Measurements from ENCODE around the gene NRROS.
"Not testable (repeated sequence)": the region's sequence is repeated elsewhere in the genome, so short reads cannot be mapped to it uniquely, and the experiment has no call there.

NRROS gene

DNA sequence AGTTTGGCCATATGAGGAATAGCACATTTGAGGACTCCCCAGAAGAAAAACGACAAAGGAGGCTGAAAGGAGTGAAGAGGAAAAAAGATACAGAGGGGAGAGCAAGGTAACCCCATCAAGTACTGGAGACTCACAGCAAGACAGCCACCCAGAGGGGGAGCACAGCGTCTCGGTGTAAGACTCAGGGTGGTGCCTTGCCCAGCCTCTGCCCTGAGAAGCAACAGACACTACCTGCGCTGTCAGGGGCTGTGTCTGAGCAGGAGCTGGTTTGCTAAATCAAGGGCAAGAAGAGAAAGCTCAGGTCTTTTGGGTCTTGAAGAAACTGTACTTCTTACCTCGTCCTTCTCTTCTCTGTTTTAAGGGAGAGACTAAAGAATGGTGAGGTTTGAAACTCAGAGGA lies 43.1 kb upstream of the NRROS start (continued):
- TF ChIP-seq, protein P1, sequence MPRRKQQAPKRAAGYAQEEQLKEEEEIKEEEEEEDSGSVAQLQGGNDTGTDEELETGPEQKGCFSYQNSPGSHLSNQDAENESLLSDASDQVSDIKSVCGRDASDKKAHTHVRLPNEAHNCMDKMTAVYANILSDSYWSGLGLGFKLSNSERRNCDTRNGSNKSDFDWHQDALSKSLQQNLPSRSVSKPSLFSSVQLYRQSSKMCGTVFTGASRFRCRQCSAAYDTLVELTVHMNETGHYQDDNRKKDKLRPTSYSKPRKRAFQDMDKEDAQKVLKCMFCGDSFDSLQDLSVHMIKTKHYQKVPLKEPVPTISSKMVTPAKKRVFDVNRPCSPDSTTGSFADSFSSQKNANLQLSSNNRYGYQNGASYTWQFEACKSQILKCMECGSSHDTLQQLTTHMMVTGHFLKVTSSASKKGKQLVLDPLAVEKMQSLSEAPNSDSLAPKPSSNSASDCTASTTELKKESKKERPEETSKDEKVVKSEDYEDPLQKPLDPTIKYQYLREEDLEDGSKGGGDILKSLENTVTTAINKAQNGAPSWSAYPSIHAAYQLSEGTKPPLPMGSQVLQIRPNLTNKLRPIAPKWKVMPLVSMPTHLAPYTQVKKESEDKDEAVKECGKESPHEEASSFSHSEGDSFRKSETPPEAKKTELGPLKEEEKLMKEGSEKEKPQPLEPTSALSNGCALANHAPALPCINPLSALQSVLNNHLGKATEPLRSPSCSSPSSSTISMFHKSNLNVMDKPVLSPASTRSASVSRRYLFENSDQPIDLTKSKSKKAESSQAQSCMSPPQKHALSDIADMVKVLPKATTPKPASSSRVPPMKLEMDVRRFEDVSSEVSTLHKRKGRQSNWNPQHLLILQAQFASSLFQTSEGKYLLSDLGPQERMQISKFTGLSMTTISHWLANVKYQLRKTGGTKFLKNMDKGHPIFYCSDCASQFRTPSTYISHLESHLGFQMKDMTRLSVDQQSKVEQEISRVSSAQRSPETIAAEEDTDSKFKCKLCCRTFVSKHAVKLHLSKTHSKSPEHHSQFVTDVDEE (CRISPR knock-in tag; IDR thresholded peaks at IDR 0.05), result no peak
- TF ChIP-seq, protein P2, sequence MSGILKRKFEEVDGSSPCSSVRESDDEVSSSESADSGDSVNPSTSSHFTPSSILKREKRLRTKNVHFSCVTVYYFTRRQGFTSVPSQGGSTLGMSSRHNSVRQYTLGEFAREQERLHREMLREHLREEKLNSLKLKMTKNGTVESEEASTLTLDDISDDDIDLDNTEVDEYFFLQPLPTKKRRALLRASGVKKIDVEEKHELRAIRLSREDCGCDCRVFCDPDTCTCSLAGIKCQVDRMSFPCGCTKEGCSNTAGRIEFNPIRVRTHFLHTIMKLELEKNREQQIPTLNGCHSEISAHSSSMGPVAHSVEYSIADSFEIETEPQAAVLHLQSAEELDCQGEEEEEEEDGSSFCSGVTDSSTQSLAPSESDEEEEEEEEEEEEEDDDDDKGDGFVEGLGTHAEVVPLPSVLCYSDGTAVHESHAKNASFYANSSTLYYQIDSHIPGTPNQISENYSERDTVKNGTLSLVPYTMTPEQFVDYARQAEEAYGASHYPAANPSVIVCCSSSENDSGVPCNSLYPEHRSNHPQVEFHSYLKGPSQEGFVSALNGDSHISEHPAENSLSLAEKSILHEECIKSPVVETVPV (CRISPR knock-in tag; IDR thresholded peaks at IDR 0.05), result no peak
- TF ChIP-seq, protein P3, sequence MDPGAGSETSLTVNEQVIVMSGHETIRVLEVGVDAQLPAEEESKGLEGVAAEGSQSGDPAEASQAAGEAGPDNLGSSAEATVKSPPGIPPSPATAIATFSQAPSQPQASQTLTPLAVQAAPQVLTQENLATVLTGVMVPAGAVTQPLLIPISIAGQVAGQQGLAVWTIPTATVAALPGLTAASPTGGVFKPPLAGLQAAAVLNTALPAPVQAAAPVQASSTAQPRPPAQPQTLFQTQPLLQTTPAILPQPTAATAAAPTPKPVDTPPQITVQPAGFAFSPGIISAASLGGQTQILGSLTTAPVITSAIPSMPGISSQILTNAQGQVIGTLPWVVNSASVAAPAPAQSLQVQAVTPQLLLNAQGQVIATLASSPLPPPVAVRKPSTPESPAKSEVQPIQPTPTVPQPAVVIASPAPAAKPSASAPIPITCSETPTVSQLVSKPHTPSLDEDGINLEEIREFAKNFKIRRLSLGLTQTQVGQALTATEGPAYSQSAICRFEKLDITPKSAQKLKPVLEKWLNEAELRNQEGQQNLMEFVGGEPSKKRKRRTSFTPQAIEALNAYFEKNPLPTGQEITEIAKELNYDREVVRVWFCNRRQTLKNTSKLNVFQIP (CRISPR knock-in tag; IDR thresholded peaks at IDR 0.05; ENCODE audit: borderline replicate concordance, low read depth), result no peak
- TF ChIP-seq ZNF70 (CRISPR knock-in tag; IDR thresholded peaks at IDR 0.05), result no peak
- TF ChIP-seq ISL1 (CRISPR knock-in tag; IDR thresholded peaks at IDR 0.05), result no peak
- no peak for TF ChIP-seq SNAI2 (CRISPR knock-in tag; IDR thresholded peaks at IDR 0.05)

DNA sequence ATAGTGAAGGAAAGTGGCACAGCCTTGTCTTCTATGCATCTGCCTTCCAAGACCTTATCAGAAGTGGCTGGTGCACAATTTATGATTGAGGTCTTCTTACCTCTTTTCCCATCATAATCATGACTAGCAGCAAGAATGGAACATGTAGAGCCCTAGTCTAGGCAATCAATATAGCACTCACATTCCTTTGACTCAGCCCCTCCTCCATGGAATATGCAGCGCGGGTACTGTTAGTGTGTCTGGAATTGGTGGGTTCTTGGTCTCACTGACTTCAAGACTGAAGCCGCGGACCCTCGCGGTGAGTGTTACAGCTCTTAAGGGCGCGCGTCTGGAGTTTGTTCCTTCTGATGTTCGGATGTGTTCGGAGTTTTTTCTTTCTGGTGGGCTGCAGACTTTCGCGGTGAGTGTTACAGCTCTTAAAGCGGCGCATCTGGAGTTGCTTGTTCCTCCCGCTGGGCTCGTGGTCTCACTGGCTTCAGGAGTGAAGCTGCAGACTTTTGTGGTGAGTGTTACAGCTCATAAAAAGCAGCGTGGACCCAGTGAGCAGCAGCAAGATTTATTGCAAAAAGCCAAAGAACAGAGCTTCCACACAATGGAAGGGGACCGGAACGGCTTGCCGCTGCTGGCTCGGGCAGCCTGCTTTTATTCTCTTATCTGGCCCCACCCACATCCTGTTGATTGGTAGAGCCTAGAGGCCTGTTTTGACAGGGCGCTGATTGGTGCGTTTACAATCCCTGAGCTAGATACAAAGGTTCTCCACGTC lies 41.3 kb upstream of the NRROS start:
- not testable (repeated sequence) for ATAC-seq

DNA sequence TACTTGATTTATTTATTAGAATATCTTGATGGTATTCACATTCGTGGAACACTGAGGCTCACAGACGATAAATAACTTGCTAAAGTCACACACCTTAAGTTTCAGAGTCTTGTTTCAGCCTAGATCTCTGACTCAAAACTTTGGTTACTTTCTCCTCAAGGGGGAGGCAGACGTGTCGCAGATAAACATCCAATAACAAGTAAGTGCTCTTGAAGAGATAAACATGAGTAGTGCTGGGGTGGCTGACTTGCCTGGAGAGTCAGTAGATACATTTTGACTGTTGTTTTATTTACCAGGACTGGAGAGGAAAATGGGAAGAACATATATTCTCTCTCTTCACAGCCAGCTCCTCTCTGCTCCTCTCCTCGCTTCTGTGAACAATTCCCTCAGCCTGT lies 39.8 kb upstream of the NRROS start:
- ATAC-seq, result no peak

DNA sequence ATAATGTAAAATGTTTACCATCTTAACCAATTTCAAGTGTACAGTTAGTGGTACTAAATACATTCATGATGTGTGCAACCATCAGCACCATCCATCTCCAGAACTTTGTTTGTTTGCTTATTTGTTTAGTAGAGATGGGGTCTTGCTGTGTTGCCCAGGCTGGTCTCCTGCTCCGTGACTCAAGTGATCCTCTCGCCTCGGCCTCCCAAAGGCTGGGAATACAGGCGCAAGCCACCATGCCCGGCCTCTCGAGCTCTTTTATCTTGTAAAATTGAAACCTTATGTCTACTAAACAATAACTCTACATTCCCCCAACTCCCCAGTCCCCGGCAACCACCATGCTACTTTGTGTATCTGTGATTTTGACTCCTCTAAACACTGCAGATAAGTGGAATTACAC lies 39.1 kb upstream of the NRROS start:
- TF ChIP-seq, protein P4, sequence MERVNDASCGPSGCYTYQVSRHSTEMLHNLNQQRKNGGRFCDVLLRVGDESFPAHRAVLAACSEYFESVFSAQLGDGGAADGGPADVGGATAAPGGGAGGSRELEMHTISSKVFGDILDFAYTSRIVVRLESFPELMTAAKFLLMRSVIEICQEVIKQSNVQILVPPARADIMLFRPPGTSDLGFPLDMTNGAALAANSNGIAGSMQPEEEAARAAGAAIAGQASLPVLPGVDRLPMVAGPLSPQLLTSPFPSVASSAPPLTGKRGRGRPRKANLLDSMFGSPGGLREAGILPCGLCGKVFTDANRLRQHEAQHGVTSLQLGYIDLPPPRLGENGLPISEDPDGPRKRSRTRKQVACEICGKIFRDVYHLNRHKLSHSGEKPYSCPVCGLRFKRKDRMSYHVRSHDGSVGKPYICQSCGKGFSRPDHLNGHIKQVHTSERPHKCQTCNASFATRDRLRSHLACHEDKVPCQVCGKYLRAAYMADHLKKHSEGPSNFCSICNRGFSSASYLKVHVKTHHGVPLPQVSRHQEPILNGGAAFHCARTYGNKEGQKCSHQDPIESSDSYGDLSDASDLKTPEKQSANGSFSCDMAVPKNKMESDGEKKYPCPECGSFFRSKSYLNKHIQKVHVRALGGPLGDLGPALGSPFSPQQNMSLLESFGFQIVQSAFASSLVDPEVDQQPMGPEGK (CRISPR knock-in tag; IDR thresholded peaks at IDR 0.05; ENCODE audit: borderline replicate concordance), result no peak
- no peak for TF ChIP-seq SNAI2 (CRISPR knock-in tag; IDR thresholded peaks at IDR 0.05)
- TF ChIP-seq PPARA (CRISPR knock-in tag; IDR thresholded peaks at IDR 0.05; ENCODE audit: borderline replicate concordance), result no peak
- TF ChIP-seq, protein P3 (CRISPR knock-in tag; IDR thresholded peaks at IDR 0.05; ENCODE audit: borderline replicate concordance, low read depth), result no peak
- no peak for TF ChIP-seq ESRRG (CRISPR knock-in tag; IDR thresholded peaks at IDR 0.05)
- TF ChIP-seq ZNF70 (CRISPR knock-in tag; IDR thresholded peaks at IDR 0.05), result no peak
- no peak for TF ChIP-seq TCF4 (CRISPR knock-in tag; IDR thresholded peaks at IDR 0.05; ENCODE audit: borderline replicate concordance)
- no peak for TF ChIP-seq ZNF565 (CRISPR knock-in tag; conservative IDR thresholded peaks at IDR 0.05; ENCODE audit: low read depth)
- no peak for ATAC-seq

More for the DNA sequence above, 39.8 kb upstream of the NRROS start:
- TF ChIP-seq ZC3H10 (CRISPR knock-in tag; IDR thresholded peaks at IDR 0.05), result no peak
- no peak for TF ChIP-seq SNAI2 (CRISPR knock-in tag; IDR thresholded peaks at IDR 0.05)

DNA sequence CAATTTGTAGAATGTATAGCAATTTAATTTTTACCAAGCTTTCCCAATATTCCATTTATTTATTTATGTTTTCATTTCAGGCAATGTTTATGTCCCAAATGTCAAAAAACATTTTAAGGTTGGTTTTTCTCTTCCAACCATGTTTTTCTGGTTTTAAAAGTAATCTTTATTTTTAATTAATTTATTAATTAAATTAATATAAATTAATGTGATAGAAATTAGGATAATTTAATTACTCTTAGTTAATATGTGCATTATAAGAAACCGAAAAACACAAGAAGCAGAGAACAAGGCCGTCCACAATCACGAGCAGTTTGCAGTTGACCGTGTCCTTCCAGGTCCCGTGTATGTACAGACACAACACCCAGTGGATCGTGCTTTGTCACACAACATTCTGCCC lies 36.8 kb upstream of the NRROS start:
- no peak for TF ChIP-seq ZNF565 (CRISPR knock-in tag; conservative IDR thresholded peaks at IDR 0.05; ENCODE audit: low read depth)
- TF ChIP-seq TCF4 (CRISPR knock-in tag; IDR thresholded peaks at IDR 0.05; ENCODE audit: borderline replicate concordance), result no peak
- TF ChIP-seq, protein P3 (CRISPR knock-in tag; IDR thresholded peaks at IDR 0.05; ENCODE audit: borderline replicate concordance, low read depth), result no peak
- no peak for TF ChIP-seq ZNF8 (CRISPR knock-in tag; IDR thresholded peaks at IDR 0.05)
- no peak for TF ChIP-seq SNAI2 (CRISPR knock-in tag; IDR thresholded peaks at IDR 0.05)
- no peak for TF ChIP-seq ZFP30 (CRISPR knock-in tag; IDR thresholded peaks at IDR 0.05)
- TF ChIP-seq, protein P1 (CRISPR knock-in tag; IDR thresholded peaks at IDR 0.05), result no peak
- TF ChIP-seq ISL1 (CRISPR knock-in tag; IDR thresholded peaks at IDR 0.05), result no peak
- TF ChIP-seq OSR1 (CRISPR knock-in tag; IDR thresholded peaks at IDR 0.05), result no peak
- TF ChIP-seq ZC3H10 (CRISPR knock-in tag; IDR thresholded peaks at IDR 0.05), result no peak
- TF ChIP-seq, protein P2 (CRISPR knock-in tag; IDR thresholded peaks at IDR 0.05), result no peak
- no peak for TF ChIP-seq ZNF70 (CRISPR knock-in tag; IDR thresholded peaks at IDR 0.05)
- ATAC-seq, result no peak

All from SK-N-SH treated with all-trans-retinoic acid at 6 μM for 48 hours (cell line).